ENCODE data around the gene CIAO1. TPM values are rescaled to one million over a fixed set of nuclear protein-coding genes. Genes with fewer than 3 reads are reported as not detected.

The CIAO1 gene
- total RNA-seq, 1 donor from 2014 or later: 69.7 TPM

- peaks cover 10% of the 10 kb centered on the region for H3K36me3 Mint-ChIP-seq
- H3K4me3 Mint-ChIP-seq: no peak overlapping the region
Observed at GRCh38 chr2:96308248-96308647, 42.2 kb downstream of the CIAO1 start.

DNA sequence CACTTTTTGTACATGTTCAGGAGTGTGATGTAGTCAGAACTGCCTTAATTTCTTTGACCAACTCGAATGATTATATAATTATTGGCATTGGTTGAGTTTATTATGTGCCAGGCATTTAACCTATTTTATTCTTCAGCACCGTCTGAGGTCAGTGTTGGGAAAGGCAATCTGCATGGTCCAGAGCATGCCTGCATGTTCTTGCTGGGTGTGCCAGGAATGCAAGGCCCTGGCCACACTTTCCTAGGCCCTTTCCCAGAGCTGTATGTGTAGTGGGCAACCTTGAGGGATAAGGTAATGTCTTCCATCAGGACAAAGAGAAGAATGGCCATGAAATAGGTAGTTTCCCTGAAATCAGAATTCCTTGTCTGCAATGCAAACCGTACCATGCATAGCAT, 49.0 kb downstream of the CIAO1 start:
- no peak for TF ChIP-seq CTCF (conservative IDR thresholded peaks at IDR 0.05)
- no peaks in the 10 kb centered on the region for H3K36me3 Mint-ChIP-seq
- H3K27ac Mint-ChIP-seq: no peak overlapping the region
- H3K9me3 Mint-ChIP-seq: no peaks in the 10 kb centered on the region
- H3K27me3 Mint-ChIP-seq: peaks cover 30% of the 10 kb centered on the region
- DNase-seq (ENCODE audit: extremely low spot score, unreplicated experiment): no peak
- no peaks in the 10 kb centered on the region for H3K4me1 Mint-ChIP-seq (ENCODE audit: unreplicated experiment)
- no peak overlapping the region for H3K4me3 Mint-ChIP-seq

More at GRCh38 chr2:96308248-96308647, 42.2 kb downstream of the CIAO1 start:
- Mint-ChIP-seq H3K9me3 (no peaks in the 10 kb centered on the region), H3K4me1 (ENCODE audit: unreplicated experiment) (peaks cover 22% of the 10 kb centered on the region), H3K27ac (no peak overlapping the region), H3K27me3 (peaks cover 13% of the 10 kb centered on the region)
- no peak for DNase-seq (ENCODE audit: extremely low spot score, unreplicated experiment)
- no peak for TF ChIP-seq CTCF (conservative IDR thresholded peaks at IDR 0.05)

DNA sequence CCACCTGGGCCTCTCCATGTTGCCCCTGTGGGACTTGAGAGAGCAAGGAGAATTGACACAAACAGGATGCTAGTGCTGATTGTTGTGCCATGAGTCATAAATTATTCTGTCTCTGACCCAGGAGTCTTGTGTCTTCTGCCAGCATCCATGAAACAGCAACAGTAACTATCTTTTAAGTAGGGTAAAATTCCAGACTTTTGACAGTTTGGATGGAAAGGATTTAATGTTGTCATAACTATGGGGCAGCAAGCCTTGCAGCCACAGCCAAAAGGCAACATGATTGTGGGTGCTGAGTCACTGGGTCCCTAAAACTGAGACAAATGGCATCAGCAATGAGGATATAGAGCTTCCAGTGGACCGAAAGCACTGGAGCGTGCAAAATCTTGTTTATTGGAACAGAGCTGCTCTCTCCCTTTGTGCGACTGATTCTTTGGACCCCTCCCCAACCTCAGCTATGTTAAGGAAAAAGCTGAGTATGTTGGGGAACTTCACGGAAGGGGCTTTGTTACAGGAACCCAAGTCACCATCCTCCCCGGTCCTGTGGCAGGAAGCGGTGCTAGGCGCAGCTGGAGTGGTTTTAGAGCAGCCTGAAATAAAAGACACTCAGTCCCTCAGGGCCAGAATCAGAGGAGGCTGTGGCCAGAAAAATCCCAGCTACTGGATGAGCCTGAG, 49.5 kb downstream of the CIAO1 start:
- Mint-ChIP-seq H3K27ac (no peak overlapping the region), H3K9me3 (no peaks in the 10 kb centered on the region), H3K27me3 (peaks cover 35% of the 10 kb centered on the region), H3K36me3 (no peaks in the 10 kb centered on the region), H3K4me1 (ENCODE audit: unreplicated experiment) (no peaks in the 10 kb centered on the region), H3K4me3 (no peak overlapping the region)
- no peak for DNase-seq (ENCODE audit: extremely low spot score, unreplicated experiment)
- TF ChIP-seq CTCF (conservative IDR thresholded peaks at IDR 0.05): no peak

DNA sequence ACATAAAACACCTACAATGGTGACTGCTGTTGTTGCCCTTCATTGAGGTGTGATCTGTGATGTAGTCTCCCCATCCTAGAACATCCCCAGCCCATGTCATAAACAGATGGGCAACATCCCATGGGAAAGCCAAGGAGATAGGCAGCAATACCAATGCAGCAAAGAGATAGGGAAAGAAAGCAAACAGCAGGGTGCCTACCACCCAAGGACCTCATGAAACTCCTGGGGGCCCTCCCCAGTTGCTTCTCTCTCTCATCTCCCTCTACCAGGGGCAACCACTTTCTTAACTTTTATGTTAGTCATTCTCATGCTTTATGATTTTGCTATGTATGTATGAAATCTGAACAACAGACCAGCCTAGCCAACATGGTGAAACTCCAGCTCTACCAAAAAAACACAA, 51.0 kb downstream of the CIAO1 start:
- H3K36me3 Mint-ChIP-seq: no peaks in the 10 kb centered on the region
- no peak for DNase-seq (ENCODE audit: extremely low spot score, unreplicated experiment)
- H3K4me1 Mint-ChIP-seq (ENCODE audit: unreplicated experiment): peaks cover 4% of the 10 kb centered on the region
- H3K27ac Mint-ChIP-seq: no peak overlapping the region
- H3K27me3 Mint-ChIP-seq: peaks cover 42% of the 10 kb centered on the region
- no peak for TF ChIP-seq CTCF (conservative IDR thresholded peaks at IDR 0.05)
- no peak overlapping the region for H3K4me3 Mint-ChIP-seq
- H3K9me3 Mint-ChIP-seq: no peaks in the 10 kb centered on the region

DNA sequence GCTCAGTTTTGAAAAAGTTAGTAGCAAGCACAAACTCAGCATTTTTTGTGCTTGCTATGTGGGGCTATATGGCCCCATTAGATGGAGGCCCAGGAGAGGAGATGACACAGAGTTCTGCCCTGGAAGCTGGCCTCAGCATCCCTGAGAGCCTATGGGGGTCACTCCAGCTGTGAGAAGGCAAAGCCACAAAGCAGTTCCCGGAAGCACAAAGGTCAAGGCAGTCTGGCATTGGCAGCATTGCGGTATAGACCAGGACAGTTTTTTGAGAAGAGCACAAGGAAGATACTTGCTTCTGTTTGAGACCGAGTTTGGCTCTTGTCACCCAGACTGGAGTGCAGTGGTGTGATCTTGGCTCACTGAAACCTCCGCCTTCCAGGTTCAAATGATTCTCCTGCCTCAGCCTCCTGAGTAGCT, 51.6 kb downstream of the CIAO1 start:
- Mint-ChIP-seq H3K4me3 (no peak overlapping the region), H3K36me3 (no peaks in the 10 kb centered on the region), H3K27ac (no peak overlapping the region), H3K4me1 (ENCODE audit: unreplicated experiment) (peaks cover 4% of the 10 kb centered on the region), H3K27me3 (peaks cover 40% of the 10 kb centered on the region), H3K9me3 (no peaks in the 10 kb centered on the region)
- DNase-seq (ENCODE audit: extremely low spot score, unreplicated experiment): no peak
- TF ChIP-seq CTCF (conservative IDR thresholded peaks at IDR 0.05): no peak
